Aortic smooth muscle cell (primary cell): ENCODE data around the gene CHRM3. TPM values are rescaled to one million over a fixed set of nuclear protein-coding genes. Genes with fewer than 3 reads are reported as not detected.

ENCODE experiments used
- total RNA-seq: library from RNA; depleted of rRNA; stranded (reverse); fragments of >200 nt; gene quantifications from 2 replicates; pipeline ENCODE4 v1.2.3, GENCODE V29; 2014

Gene CHRM3
- 0.37 and 5.2 TPM in 2 replicates for total RNA-seq

GRCh38 chr1:239386453-239387303 is at the start of gene CHRM3:
Gene CHRM3 (plus strand): TSS chr1:239386568. CDS start chr1:239907452, 520,884 bp downstream.

